H9 (cell line): ENCODE data around the gene ATP4A. TPM values are rescaled to one million over a fixed set of nuclear protein-coding genes. Genes with fewer than 3 reads are reported as not detected.

Experiments
- DNase-seq: peaks from one replicate; pipeline ENCODE4 v3.0.0-alpha.2; 2017
- H2AFZ ChIP-seq: one replicate; pipeline ENCODE4 v1.6.1; 2013; ENCODE audit warnings: mild to moderate bottlenecking, low read length, control low read depth, moderate library complexity
- H2AK5ac ChIP-seq: 2 replicates; pipeline ENCODE4 v1.6.1; 2013; ENCODE audit warnings: low read length, control low read depth, mixed read lengths; ENCODE audit not compliant: insufficient read length
- H2BK120ac ChIP-seq: one replicate; pipeline ENCODE4 v1.6.1; 2013; ENCODE audit warnings: low read depth, mild to moderate bottlenecking, low read length, control low read depth, inconsistent platforms; ENCODE audit not compliant: poor library complexity, severe bottlenecking
- H2BK12ac ChIP-seq: 2 replicates; pipeline ENCODE4 v1.6.1; 2013; ENCODE audit warnings: low read length, control low read depth, mixed read lengths, low read depth; ENCODE audit not compliant: insufficient read length
- H2BK15ac ChIP-seq: 2 replicates; pipeline ENCODE4 v1.6.1; 2013; ENCODE audit warnings: low read depth, low read length, control low read depth
- H2BK20ac ChIP-seq: one replicate; pipeline ENCODE4 v1.6.1; 2013; ENCODE audit warnings: low read depth, mild to moderate bottlenecking, low read length, control low read depth, inconsistent platforms; ENCODE audit not compliant: poor library complexity, severe bottlenecking
- H2BK5ac ChIP-seq: 2 replicates; pipeline ENCODE4 v1.6.1; 2013; ENCODE audit warnings: low read length, control low read depth, mixed read lengths; ENCODE audit not compliant: insufficient read length
- H3K14ac ChIP-seq: 2 replicates; pipeline ENCODE4 v1.6.1; 2013; ENCODE audit warnings: low read length, control low read depth; ENCODE audit not compliant: insufficient read depth
- H3K18ac ChIP-seq: 2 replicates; pipeline ENCODE4 v1.6.1; 2013; ENCODE audit warnings: low read depth, mild to moderate bottlenecking, mixed read lengths, low read length, control low read depth; ENCODE audit not compliant: insufficient read length
- H3K23ac ChIP-seq: 2 replicates; pipeline ENCODE4 v1.6.1; 2013; ENCODE audit warnings: low read length, control low read depth, mixed read lengths, low read depth; ENCODE audit not compliant: insufficient read length
- H3K23me2 ChIP-seq: 2 replicates; pipeline ENCODE4 v1.6.1; 2013; ENCODE audit warnings: low read depth, mild to moderate bottlenecking, mixed read lengths, low read length, control low read depth; ENCODE audit not compliant: insufficient read length, poor library complexity, severe bottlenecking
- H3K27ac ChIP-seq: 2 replicates; pipeline ENCODE4 v1.5.1; 2013; ENCODE audit warnings: low read length, control low read depth, mixed read lengths, low read depth; ENCODE audit not compliant: insufficient read length
- H3K27me3 ChIP-seq: 2 replicates; pipeline ENCODE4 v1.6.1; 2013; ENCODE audit warnings: low read length, control low read depth, inconsistent platforms; ENCODE audit not compliant: insufficient read depth
- H3K4ac ChIP-seq: 2 replicates; pipeline ENCODE4 v1.6.1; 2013; ENCODE audit warnings: low read depth, mild to moderate bottlenecking, control low read depth, inconsistent platforms, low read length, moderate library complexity
- H3K4me1 ChIP-seq: 2 replicates; pipeline ENCODE4 v1.6.1; 2013; ENCODE audit warnings: low read length, control low read depth, inconsistent platforms; ENCODE audit not compliant: insufficient read depth
- H3K4me2 ChIP-seq: 2 replicates; pipeline ENCODE4 v1.6.1; 2013; ENCODE audit warnings: low read length, control low read depth, mixed read lengths; ENCODE audit not compliant: insufficient read length, insufficient read depth
- H3K56ac ChIP-seq: 2 replicates; pipeline ENCODE4 v1.6.1; 2013; ENCODE audit warnings: low read depth, mild to moderate bottlenecking, mixed read lengths, low read length, control low read depth; ENCODE audit not compliant: insufficient read length
- H3K79me1 ChIP-seq: 2 replicates; pipeline ENCODE4 v1.6.1; 2013; ENCODE audit warnings: low read depth, mild to moderate bottlenecking, moderate library complexity, low read length, control low read depth, inconsistent platforms; ENCODE audit not compliant: insufficient read depth, poor library complexity, severe bottlenecking
- H3K79me2 ChIP-seq: 2 replicates; pipeline ENCODE4 v1.6.1; 2013; ENCODE audit warnings: low read length, control low read depth, inconsistent platforms; ENCODE audit not compliant: insufficient read depth
- H3K9ac ChIP-seq: 2 replicates; pipeline ENCODE4 v1.6.1; 2013; ENCODE audit warnings: low read length, control low read depth, mixed read lengths; ENCODE audit not compliant: insufficient read length; ENCODE audit errors: extremely low read depth
- H3K9me3 ChIP-seq: one replicate; pipeline ENCODE4 v1.6.1; 2013; ENCODE audit warnings: low read depth, low read length, inconsistent platforms; ENCODE audit not compliant: control insufficient read depth
- H3T11ph ChIP-seq: one replicate; pipeline ENCODE4 v1.6.1; 2013; ENCODE audit warnings: mild to moderate bottlenecking, low read length, control low read depth, inconsistent platforms
- H4K20me1 ChIP-seq: one replicate; pipeline ENCODE4 v1.6.1; 2013; ENCODE audit not compliant: control insufficient read depth, insufficient read length, insufficient read depth
- H4K5ac ChIP-seq: 2 replicates; pipeline ENCODE4 v1.6.1; 2013; ENCODE audit warnings: low read depth, mild to moderate bottlenecking, mixed read lengths, low read length, control low read depth; ENCODE audit not compliant: insufficient read length
- H4K8ac ChIP-seq: replicated peaks from 2 replicates; pipeline ENCODE4 v1.6.1; 2013; ENCODE audit warnings: low read length, control low read depth, mixed read lengths, low read depth; ENCODE audit not compliant: insufficient read length
- H4K91ac ChIP-seq: 2 replicates; pipeline ENCODE4 v1.6.1; 2013; ENCODE audit warnings: low read depth, mild to moderate bottlenecking, moderate library complexity, mixed read lengths, low read length, control low read depth; ENCODE audit not compliant: insufficient read length
- H3K27ac Mint-ChIP-seq, 3 experiments: 2 replicates in 2 of 3; 3 replicates in 1 of 3; pipeline ENCODE4 v1.8.0; 2020 to 2021; ENCODE audit warnings: mixed read lengths in 3 of 3, mild to moderate bottlenecking in 1 of 3, moderate library complexity in 1 of 3
- H3K27me3 Mint-ChIP-seq: 2 replicates; pipeline ENCODE4 v1.8.0; 2021; ENCODE audit warnings: low read depth, mild to moderate bottlenecking, moderate library complexity, mixed read lengths
- H3K36me3 Mint-ChIP-seq, 3 experiments: 2 replicates in 2 of 3; 3 replicates in 1 of 3; pipeline ENCODE4 v1.8.0; 2020 to 2021; ENCODE audit warnings: low read depth in 3 of 3, mixed read lengths in 3 of 3; ENCODE audit not compliant: insufficient read depth in 1 of 3
- H3K4me1 Mint-ChIP-seq, 2 experiments: 2 replicates each; pipeline ENCODE4 v1.8.0; 2020; ENCODE audit warnings: mixed read lengths in 2 of 2
- H3K4me3 Mint-ChIP-seq, 2 experiments: 2 replicates in 1 of 2; 3 replicates in 1 of 2; pipeline ENCODE4 v1.8.0; 2020 to 2021; ENCODE audit warnings: mild to moderate bottlenecking in 2 of 2, mixed read lengths in 2 of 2, moderate library complexity in 1 of 2
- H3K9me3 Mint-ChIP-seq, 2 experiments: 2 replicates in 1 of 2; 3 replicates in 1 of 2; pipeline ENCODE4 v1.8.0; 2020; ENCODE audit warnings: mild to moderate bottlenecking in 2 of 2, mixed read lengths in 2 of 2, moderate library complexity in 1 of 2
- WGBS: extraction: QIAGEN DNeasy Blood & Tissue Kit; methylation state at CpG from one replicate; pipeline ENCODE4 v1.1.7; 2013; ENCODE audit warnings: missing lambda C conversion rate, low lambda C conversion rate, mixed read lengths; ENCODE audit not compliant: insufficient read length; ENCODE audit errors: extremely low coverage; 5-methylcytosine and 5-hydroxymethylcytosine counted together
- total RNA-seq: library from RNA; stranded (reverse); gene quantifications from 2 replicates; pipeline ENCODE4 v1.2.1, GENCODE V29; 2021
- TF ChIP-seq, protein P1 (sequence below): fragments of 200-600 bp; sonication (generic); conservative IDR thresholded peaks from 3 replicates; pipeline ENCODE4 v1.8.0; 2021; ENCODE audit warnings: antibody characterized with exemption, mild to moderate bottlenecking

Gene ATP4A
- total RNA-seq, 1 experiment from 2014 or later: 0.24 TPM

DNA sequence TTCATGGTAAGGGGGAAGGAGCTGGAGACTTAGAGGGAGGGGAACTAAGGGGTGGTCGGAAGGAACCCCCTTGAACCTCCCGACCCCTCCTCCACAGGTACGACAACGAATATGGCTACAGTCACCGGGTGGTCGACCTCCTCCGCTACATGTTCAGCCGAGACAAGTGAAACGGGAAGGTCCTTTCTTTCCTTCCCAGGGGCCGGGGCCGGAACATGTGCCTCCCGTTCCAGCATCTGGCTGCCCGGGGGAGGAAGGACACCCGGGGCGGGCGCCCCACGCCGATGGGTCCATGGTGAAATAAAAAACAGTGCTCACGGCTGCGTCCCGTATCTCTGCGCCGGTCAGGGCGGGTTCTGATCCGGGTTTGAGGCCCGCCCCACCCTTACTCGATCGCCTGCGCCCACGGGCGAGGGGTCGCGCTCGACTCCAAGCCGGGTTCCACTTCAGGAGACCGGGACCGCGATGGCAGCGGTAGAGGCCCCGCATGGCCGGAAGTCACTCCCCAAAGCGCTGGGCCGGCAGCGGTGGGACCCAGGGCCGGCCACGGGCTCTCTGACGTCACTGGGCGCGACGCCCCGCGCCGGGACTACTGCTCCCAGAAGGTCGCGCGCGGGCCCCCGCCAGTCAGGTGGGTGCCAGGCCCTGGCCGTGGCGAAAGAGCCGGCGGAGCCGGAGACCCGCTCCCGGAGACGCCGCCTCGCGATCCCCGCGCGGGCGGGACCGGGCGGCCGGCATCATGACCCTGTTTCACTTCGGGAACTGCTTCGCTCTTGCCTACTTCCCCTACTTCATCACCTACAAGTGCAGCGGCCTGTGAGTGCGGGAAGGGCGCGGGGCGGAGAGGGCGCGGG, 18.2 kb downstream of the ATP4A start, which contains the start of gene TMEM147:
TSS of gene TMEM147 (plus strand) at position 626 of the 854 bp plus-strand sequence. CDS start at position 740, 114 bp downstream.
- peak within 1 kb of the TSS; percentile 90 for H3K4me2 ChIP-seq
- H3K27ac Mint-ChIP-seq: peak within 1 kb of the TSS in 2 of 3 experiments; percentile 92 to 96; a peak in 4 of 7 replicates
- H3K23ac ChIP-seq: no peak within 1 kb of the TSS
- no peaks in the 10 kb centered on the region for H4K20me1 ChIP-seq
- H3K14ac ChIP-seq: peak within 1 kb of the TSS; percentile 84
- H3K27ac ChIP-seq: no peak within 1 kb of the TSS
- H2AFZ ChIP-seq: no peak within 1 kb of the TSS
- peak; percentile 93 for DNase-seq
- WGBS: no CpG with 5 or more reads among the region's 85 CpGs
- H3K23me2 ChIP-seq: peaks cover 13% of the 10 kb centered on the region
- no peak within 1 kb of the TSS for H2BK12ac ChIP-seq
- H3K4ac ChIP-seq: no peak within 1 kb of the TSS
- H3K56ac ChIP-seq: peak within 1 kb of the TSS; percentile 34
- H3K27me3 ChIP-seq: no peaks in the 10 kb centered on the region
- peak within 1 kb of the TSS; percentile 80 for H3K18ac ChIP-seq
- no peak within 1 kb of the TSS for H2BK20ac ChIP-seq
- peaks cover 22 to 68% (median 47%) of the 10 kb centered on the region in 3 experiments; a peak in 6 of 7 replicates for H3K36me3 Mint-ChIP-seq
- H3K9ac ChIP-seq: peak within 1 kb of the TSS; percentile 86
- H2BK5ac ChIP-seq: no peak within 1 kb of the TSS
- peaks cover 6% of the 10 kb centered on the region; the same call in 1 of the 2 replicates for H3K4me1 ChIP-seq
- no peak within 1 kb of the TSS for H4K8ac ChIP-seq
- H2BK120ac ChIP-seq: no peak within 1 kb of the TSS
- H4K5ac ChIP-seq: no peak within 1 kb of the TSS
- no peak within 1 kb of the TSS for H2BK15ac ChIP-seq
- H4K91ac ChIP-seq: peak within 1 kb of the TSS; percentile 18
- TF ChIP-seq, protein P1, sequence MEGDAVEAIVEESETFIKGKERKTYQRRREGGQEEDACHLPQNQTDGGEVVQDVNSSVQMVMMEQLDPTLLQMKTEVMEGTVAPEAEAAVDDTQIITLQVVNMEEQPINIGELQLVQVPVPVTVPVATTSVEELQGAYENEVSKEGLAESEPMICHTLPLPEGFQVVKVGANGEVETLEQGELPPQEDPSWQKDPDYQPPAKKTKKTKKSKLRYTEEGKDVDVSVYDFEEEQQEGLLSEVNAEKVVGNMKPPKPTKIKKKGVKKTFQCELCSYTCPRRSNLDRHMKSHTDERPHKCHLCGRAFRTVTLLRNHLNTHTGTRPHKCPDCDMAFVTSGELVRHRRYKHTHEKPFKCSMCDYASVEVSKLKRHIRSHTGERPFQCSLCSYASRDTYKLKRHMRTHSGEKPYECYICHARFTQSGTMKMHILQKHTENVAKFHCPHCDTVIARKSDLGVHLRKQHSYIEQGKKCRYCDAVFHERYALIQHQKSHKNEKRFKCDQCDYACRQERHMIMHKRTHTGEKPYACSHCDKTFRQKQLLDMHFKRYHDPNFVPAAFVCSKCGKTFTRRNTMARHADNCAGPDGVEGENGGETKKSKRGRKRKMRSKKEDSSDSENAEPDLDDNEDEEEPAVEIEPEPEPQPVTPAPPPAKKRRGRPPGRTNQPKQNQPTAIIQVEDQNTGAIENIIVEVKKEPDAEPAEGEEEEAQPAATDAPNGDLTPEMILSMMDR: no peak
- H3K79me2 ChIP-seq: peaks cover 5% of the 10 kb centered on the region; the same call in 1 of the 2 replicates
- H3K4me1 Mint-ChIP-seq: peaks cover 28 to 32% of the 10 kb centered on the region in 2 experiments
- no peaks in the 10 kb centered on the region for H3K9me3 Mint-ChIP-seq
- H3T11ph ChIP-seq: no peak within 1 kb of the TSS
- no peaks in the 10 kb centered on the region for H3K9me3 ChIP-seq
- peak within 1 kb of the TSS; percentile 95 to 97 for H3K4me3 Mint-ChIP-seq
- H3K27me3 Mint-ChIP-seq: no peaks in the 10 kb centered on the region
- no peaks in the 10 kb centered on the region for H3K79me1 ChIP-seq
- H2AK5ac ChIP-seq: no peak within 1 kb of the TSS
